LNCaP clone FGC (cell line): Measurements from ENCODE around the gene FAM120B.

ENCODE experiments used
- DNase-seq: peaks from one replicate; pipeline ENCODE4 v3.0.0-alpha.2; 2011; ENCODE audit warnings: low read depth
- H3K4me3 ChIP-seq: 2 replicates; pipeline ENCODE4 v1.5.1; 2011; ENCODE audit warnings: mild to moderate bottlenecking, low read depth, low read length, control low read depth
- CTCF ChIP-seq: IDR thresholded peaks from 2 replicates; pipeline ENCODE4 v1.5.1; 2012; ENCODE audit warnings: mild to moderate bottlenecking; ENCODE audit not compliant: control insufficient read depth, insufficient read depth; ENCODE audit errors: extremely low read depth

Gene FAM120B

GRCh38 chr6:170375661-170376060 is 69.1 kb downstream of the FAM120B start:
- no peak overlapping the region for H3K4me3 ChIP-seq
- TF ChIP-seq CTCF, result no peak
- DNase-seq, result no peak

GRCh38 chr6:170376386-170377043 is 70.0 kb downstream of the FAM120B start:
- DNase-seq, result no peak
- TF ChIP-seq CTCF, result no peak
- H3K4me3 ChIP-seq, result no peak overlapping the region

- DNase-seq, result no peak
- no peak overlapping the region for H3K4me3 ChIP-seq
- TF ChIP-seq CTCF, result no peak
Observed at GRCh38 chr6:170378502-170378901, 71.9 kb downstream of the FAM120B start.

- no peak for DNase-seq
- no peak overlapping the region for H3K4me3 ChIP-seq
- no peak for TF ChIP-seq CTCF
Observed at GRCh38 chr6:170381562-170381961, 75.0 kb downstream of the FAM120B start.

- H3K4me3 ChIP-seq, result no peak overlapping the region
- TF ChIP-seq CTCF, result no peak
- peak; percentile 68 for DNase-seq
Observed at GRCh38 chr6:170383466-170384035, 77.0 kb downstream of the FAM120B start.

GRCh38 chr6:170385506-170385905 is 78.9 kb downstream of the FAM120B start:
- no peak for TF ChIP-seq CTCF
- DNase-seq, result no peak
- no peak overlapping the region for H3K4me3 ChIP-seq

- no peak for DNase-seq
- no peak for TF ChIP-seq CTCF
- no peak overlapping the region for H3K4me3 ChIP-seq
Observed at GRCh38 chr6:170388113-170388512, 81.6 kb downstream of the FAM120B start.
